OCI-LY7 (cell line): ENCODE measurements around the gene BBOX1.

ENCODE experiments used
- CTCF ChIP-seq: fragments of 200-600 bp; sonication (generic); conservative IDR thresholded peaks from 2 replicates; pipeline ENCODE4 v1.5.1; 2014; ENCODE audit warnings: mild to moderate bottlenecking, antibody characterized with exemption, low read length, moderate library complexity, mixed read lengths
- EZH2phosphoT487 ChIP-seq: fragments of 200-600 bp; sonication (generic); IDR thresholded peaks from 2 replicates; pipeline ENCODE4 v1.6.1; 2018; ENCODE audit warnings: low read depth, borderline replicate concordance, mild to moderate bottlenecking, mixed run types, antibody characterized with exemption, low read length, moderate library complexity, mixed read lengths

DNA sequence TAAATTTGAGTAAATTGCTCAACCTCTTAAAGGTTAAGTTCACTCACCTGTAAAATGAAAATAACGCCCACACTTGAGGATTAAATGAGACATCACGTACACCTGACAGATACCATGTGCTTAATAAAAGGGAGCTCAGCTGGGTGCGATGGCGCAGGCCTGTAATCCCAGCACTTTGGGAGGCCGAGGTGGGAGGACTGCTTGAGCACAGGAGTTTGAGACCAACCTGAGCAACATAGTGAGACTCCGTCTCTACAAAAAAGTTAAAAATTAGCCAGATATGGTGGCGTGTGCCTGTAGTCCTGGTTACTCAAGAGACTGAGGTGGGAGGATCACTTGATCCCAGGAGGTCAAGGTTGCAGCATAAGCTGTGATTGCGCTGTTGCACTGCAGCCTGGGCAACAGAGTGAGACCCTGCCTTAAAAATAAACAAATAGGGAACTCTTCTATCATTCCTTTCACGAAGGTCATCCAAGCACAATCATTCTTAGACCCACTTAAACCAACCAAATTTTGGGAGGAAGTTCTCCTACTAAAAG is 134.1 kb downstream of the BBOX1 start:
- no peak for TF ChIP-seq CTCF
- no peak for TF ChIP-seq EZH2phosphoT487
